HepG2 (cell line): ENCODE data around the gene PLOD2. TPM values are rescaled to one million over a fixed set of nuclear protein-coding genes. Genes with fewer than 3 reads are reported as not detected.

ENCODE experiments used
- ATAC-seq: fragments of 200-7000 bp; cut with Tn5 transposase; 3 replicates; pipeline ENCODE4 v1.9.1; 2020; ENCODE audit warnings: mild to moderate bottlenecking, moderate library complexity
- BruUV-seq: library from RNA; stranded (reverse); fragments of 400-500 nt; replicated peaks from 2 replicates; lab custom pipeline; 2021; lab: Mats Ljungman, UMichigan
- CTCF ChIA-PET: fragments of 300-600 bp; formaldehyde crosslinking; extraction: SDS; loops from one replicate; lab custom pipeline; 2021; ENCODE audit warnings: low total read pairs, inconsistent platforms, low intra/inter-chr PET ratio; lab: Yijun Ruan, JAX
- POLR2A ChIA-PET: fragments of 350-600 bp; sonication (Branson Sonifier 250); formaldehyde crosslinking; loops from one replicate; lab custom pipeline; 2020; ENCODE audit warnings: antibody characterized with exemption, inconsistent platforms; lab: Yijun Ruan, JAX
- DNase-seq: peaks from one replicate; pipeline ENCODE4 v3.0.0-alpha.2; 2015; ENCODE audit warnings: low spot score
- FAIRE-seq: peaks from 3 replicates; lab custom pipeline; 2011; peaks lifted over from hg19 to GRCh38; lab: Jason Lieb, UNC
- H2AFZ ChIP-seq: one replicate; pipeline ENCODE4 v1.6.1; 2011; ENCODE audit warnings: low read length, inconsistent platforms
- H3K27ac ChIP-seq: fragments of 300-600 bp; 3 replicates; pipeline ENCODE4 v1.8.0; 2011; ENCODE audit warnings: mixed run types, mild to moderate bottlenecking, mixed read lengths, low read length, inconsistent platforms; ENCODE audit not compliant: insufficient read depth; ENCODE audit errors: extremely low read length
- H3K27me3 ChIP-seq, 2 experiments: fragments of 200-600 bp in 1 of 2; 2 replicates in 1 of 2; 3 replicates in 1 of 2; pipeline versions ENCODE4 v1.6.0 to v1.8.0; 2011; ENCODE audit warnings: low read length in 2 of 2, mild to moderate bottlenecking in 2 of 2, moderate library complexity in 2 of 2, inconsistent platforms in 1 of 2; ENCODE audit not compliant: insufficient read depth in 2 of 2, control insufficient read depth in 1 of 2
- H3K36me3 ChIP-seq, 2 experiments: fragments of 200-600 bp in 1 of 2; replicated peaks in 1 of 2; 2 replicates in 1 of 2; 3 replicates in 1 of 2; pipeline versions ENCODE4 v1.5.1 to v1.8.0; 2011; ENCODE audit warnings: low read length in 2 of 2, inconsistent platforms in 1 of 2; ENCODE audit not compliant: insufficient read depth in 2 of 2, control insufficient read depth in 1 of 2
- H3K4me1 ChIP-seq: 2 replicates; pipeline ENCODE4 v1.5.1; 2012; ENCODE audit warnings: low read length, inconsistent platforms; ENCODE audit not compliant: insufficient read depth
- H3K4me2 ChIP-seq: 2 replicates; pipeline ENCODE4 v1.6.0; 2011; ENCODE audit warnings: low read depth, low read length, inconsistent platforms
- H3K4me3 ChIP-seq, 3 experiments: fragments of 200-600 bp in 1 of 3; sonication (generic), shearing (Covaris generic) in 1 of 3; replicated peaks in 1 of 3; 2 replicates each; pipeline ENCODE4 v1.5.1; 2011 to 2016; ENCODE audit warnings: low read length in 3 of 3, inconsistent platforms in 2 of 3, low read depth in 2 of 3, mild to moderate bottlenecking in 2 of 3, control low read depth in 1 of 3, mixed read lengths in 1 of 3; ENCODE audit not compliant: insufficient read depth in 1 of 3
- H3K79me2 ChIP-seq: one replicate; pipeline ENCODE4 v1.6.1; 2011; ENCODE audit warnings: low read length, inconsistent platforms; ENCODE audit not compliant: insufficient read depth
- H3K9ac ChIP-seq: 2 replicates; pipeline ENCODE4 v1.6.0; 2011; ENCODE audit warnings: mild to moderate bottlenecking, low read depth, low read length, inconsistent platforms; ENCODE audit not compliant: insufficient read depth
- H3K9me3 ChIP-seq: 2 replicates; pipeline ENCODE4 v1.5.1; 2012; ENCODE audit warnings: mild to moderate bottlenecking, low read length
- H4K20me1 ChIP-seq: 2 replicates; pipeline ENCODE4 v1.6.0; 2011; ENCODE audit warnings: inconsistent platforms, mild to moderate bottlenecking, low read length, moderate library complexity; ENCODE audit not compliant: insufficient read depth
- ASH2L ChIP-seq: fragments of 300-600, 200-600 bp; sonication (generic); IDR thresholded peaks from 2 replicates; pipeline ENCODE4 v1.7.0; 2017; ENCODE audit warnings: low read depth, mild to moderate bottlenecking, moderate library complexity, mixed read lengths, low read length; ENCODE audit not compliant: insufficient read length
- FOXM1 ChIP-seq: sonication (generic); formaldehyde crosslinking; IDR thresholded peaks from 2 replicates; pipeline ENCODE4 v1.5.0; 2020; ENCODE audit warnings: missing genetic modification reagents
- GABPA ChIP-seq, 2 experiments: IDR thresholded peaks; 2 replicates each; pipeline ENCODE4 v1.6.1; 2011 to 2016; ENCODE audit warnings: low read depth in 2 of 2, low read length in 1 of 2, missing biosample characterization in 1 of 2, missing genetic modification characterization in 1 of 2
- GATA4 ChIP-seq: sonication (generic); IDR thresholded peaks from 2 replicates; pipeline ENCODE4 v1.6.1; 2016; ENCODE audit warnings: antibody characterized with exemption, low read depth, borderline replicate concordance
- KDM4B ChIP-seq: sonication (generic); formaldehyde crosslinking; IDR thresholded peaks from 2 replicates; pipeline ENCODE4 v1.4.0; 2020; ENCODE audit warnings: missing genetic modification reagents
- ZFP62 ChIP-seq: sonication (generic); formaldehyde crosslinking; IDR thresholded peaks from 2 replicates; pipeline ENCODE4 v1.4.0; 2020; ENCODE audit warnings: missing genetic modification reagents
- ZNF101 ChIP-seq: sonication (generic); formaldehyde crosslinking; IDR thresholded peaks from 2 replicates; pipeline ENCODE4 v1.4.0; 2020; ENCODE audit warnings: mild to moderate bottlenecking, low read depth, missing genetic modification reagents, borderline replicate concordance
- ZNF274 ChIP-seq: sonication (generic); formaldehyde crosslinking; IDR thresholded peaks from 2 replicates; pipeline ENCODE4 v1.5.1; 2020; ENCODE audit warnings: mild to moderate bottlenecking, missing genetic modification reagents
- ZNF709 ChIP-seq: sonication (generic); formaldehyde crosslinking; IDR thresholded peaks from 2 replicates; pipeline ENCODE4 v1.5.0; 2020; ENCODE audit warnings: mild to moderate bottlenecking, missing genetic modification reagents
- WGBS: methylation state at CpG from one replicate; pipeline ENCODE4 v1.1.6; 2017; ENCODE audit warnings: low lambda C conversion rate; 5-methylcytosine and 5-hydroxymethylcytosine counted together
- in situ Hi-C: cut with HindIII; loops from 2 replicates; pipeline ENCODE4 v1.10.0; 2017; ENCODE audit warnings: low pct_unique_long_range_greater_than_20kb; ENCODE audit not compliant: extremely low pct_ligation_motif_present
- intact Hi-C: fragments of 100-400 bp; cut with micrococcal nuclease; formaldehyde crosslinking; loops from one replicate; pipeline ENCODE4 v1.10.0; 2022; ENCODE audit not compliant: unreplicated experiment
- polyA plus RNA-seq, 8 experiments: library from polyadenylated mRNA; depleted of rRNA in 3 of 8; stranded (reverse) in 7 of 8; unstranded in 1 of 8; fragments of >200 nt; fragmentation: Illumina TruSeq in 4 of 8; extraction: Trizol in 4 of 8; gene quantifications; 2 replicates each; pipeline versions ENCODE4 v1.2.1 to v1.2.3, GENCODE V29; 2011 to 2016; ENCODE audit warnings: low read depth in 4 of 8, missing spikeins in 1 of 8, mixed read lengths in 1 of 8; ENCODE audit not compliant: insufficient read depth in 1 of 8
- total RNA-seq, 5 experiments: library from RNA; depleted of rRNA; stranded (reverse); fragments of >200 nt; fragmentation: Illumina TruSeq; extraction: Trizol; gene quantifications; 2 replicates each; pipeline ENCODE4 v1.2.3, GENCODE V29; 2016; ENCODE audit warnings: low read depth in 1 of 5
- TF ChIP-seq, protein P1 (sequence below): sonication (generic); formaldehyde crosslinking; IDR thresholded peaks from 2 replicates; pipeline ENCODE4 v1.5.0; 2020; ENCODE audit warnings: missing genetic modification reagents

Gene PLOD2
- total and polyA plus RNA-seq, 2 of the 13 experiments (the other 11 are each of a cell fraction or from before 2014, with no cell fraction given) = 107 to 161 TPM

DNA sequence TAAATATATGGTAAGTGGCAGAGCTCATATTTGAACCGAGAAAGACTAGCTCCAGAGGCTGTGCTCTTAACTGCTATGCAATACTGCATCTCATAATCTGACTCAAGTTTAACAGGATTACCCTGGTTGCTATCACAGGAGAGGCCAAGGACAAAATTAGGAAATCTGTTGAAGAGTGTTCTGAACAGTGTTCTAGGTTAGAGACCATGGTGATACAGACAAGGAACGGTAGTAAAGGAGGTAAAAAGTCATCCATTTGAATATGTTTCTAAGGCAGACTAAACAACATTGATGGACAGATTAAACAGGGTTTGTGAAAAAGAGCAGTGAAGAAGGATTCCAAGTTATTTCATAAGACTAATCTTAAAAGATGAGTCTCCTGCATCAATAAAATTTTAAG lies 22.1 kb downstream of the PLOD2 start:
- FAIRE-seq (no peak), DNase-seq (no peak), ATAC-seq (no peak)
- ChIA-PET CTCF (no interaction called here), POLR2A (no interaction called here)
- Histone ChIP-seq H3K9ac (no peak overlapping the region), H3K27ac (no peak overlapping the region), H4K20me1 (peaks cover 99% of the 10 kb centered on the region), H2AFZ (no peak overlapping the region), H3K27me3 (no peaks in the 10 kb centered on the region), H3K4me1 (peaks cover 41% of the 10 kb centered on the region), H3K36me3 (peaks cover 2 to 27% of the 10 kb centered on the region in 2 experiments), H3K4me2 (no peak overlapping the region), H3K79me2 (peaks cover 100% of the 10 kb centered on the region), H3K4me3 (no peak overlapping the region), H3K9me3 (no peaks in the 10 kb centered on the region)
- intact Hi-C loops (no loop called here), in situ Hi-C loops (no loop called here)
- no TSS peak for BruUV-seq
- 94% methylated on average over 2 of the region's 2 CpGs for WGBS
- TF ChIP-seq FOXM1 (CRISPR knock-in tag) = no peak
- TF ChIP-seq ZNF274 = no peak
- TF ChIP-seq GATA4 = no peak
- no peak for TF ChIP-seq ZNF709 (CRISPR knock-in tag)
- TF ChIP-seq ASH2L = no peak
- no peak for TF ChIP-seq KDM4B (CRISPR knock-in tag)
- no peak for TF ChIP-seq GABPA (IDR thresholded peaks at IDR 0.05; ENCODE audit: low read depth, low read length)
- TF ChIP-seq GABPA (CRISPR knock-in tag; IDR thresholded peaks at IDR 0.05; ENCODE audit: low read depth) = no peak
- no peak for TF ChIP-seq ZNF101
- TF ChIP-seq, protein P1, sequence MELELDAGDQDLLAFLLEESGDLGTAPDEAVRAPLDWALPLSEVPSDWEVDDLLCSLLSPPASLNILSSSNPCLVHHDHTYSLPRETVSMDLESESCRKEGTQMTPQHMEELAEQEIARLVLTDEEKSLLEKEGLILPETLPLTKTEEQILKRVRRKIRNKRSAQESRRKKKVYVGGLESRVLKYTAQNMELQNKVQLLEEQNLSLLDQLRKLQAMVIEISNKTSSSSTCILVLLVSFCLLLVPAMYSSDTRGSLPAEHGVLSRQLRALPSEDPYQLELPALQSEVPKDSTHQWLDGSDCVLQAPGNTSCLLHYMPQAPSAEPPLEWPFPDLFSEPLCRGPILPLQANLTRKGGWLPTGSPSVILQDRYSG (CRISPR knock-in tag) = no peak
- no peak for TF ChIP-seq ZFP62
